Amygdala (tissue), 56 donors: ENCODE results near the gene KCTD3.

Experiments used
- DNase-seq, 56 donors: peaks; one replicate each; lab custom pipeline; 2025; lab: John Stamatoyannopoulos, UW

KCTD3 gene

DNA sequence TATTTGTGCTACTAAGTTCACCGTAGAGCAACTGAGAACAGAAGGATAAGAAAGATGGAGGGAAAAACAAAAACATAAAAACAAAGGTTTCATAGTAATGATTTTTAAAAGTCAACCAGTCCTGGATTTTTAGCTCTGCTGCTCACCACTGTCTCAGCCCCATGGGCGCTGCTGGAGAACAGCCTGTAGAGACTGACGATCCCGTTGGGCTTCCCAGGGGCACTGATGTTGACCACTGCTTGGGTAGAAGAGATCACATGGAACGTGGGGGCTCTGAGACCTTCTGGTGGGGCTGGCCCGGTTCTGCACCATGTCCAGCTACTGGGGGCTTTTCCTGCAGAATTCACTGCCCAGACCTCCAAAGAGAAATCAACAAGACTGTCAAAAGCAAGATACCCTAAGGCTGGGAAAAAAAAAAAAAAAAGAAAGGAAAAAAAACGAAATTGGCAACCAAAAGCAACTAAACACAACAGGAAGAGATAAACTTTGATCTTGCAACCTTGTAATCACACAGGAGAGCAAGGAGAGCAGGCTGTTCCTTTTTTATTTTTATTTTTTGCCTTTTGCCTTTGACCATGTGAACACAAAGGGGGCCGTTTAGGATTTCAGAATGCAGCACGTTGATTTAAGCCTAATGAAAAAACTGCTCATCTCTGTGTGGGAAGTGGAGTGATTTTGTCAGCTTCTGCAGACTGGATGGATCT lies 83.5 kb downstream of the KCTD3 start:
- no peak for DNase-seq

GRCh38 chr1:215651867-215652266 lies 84.8 kb downstream of the KCTD3 start:
- DNase-seq: no peak

DNA sequence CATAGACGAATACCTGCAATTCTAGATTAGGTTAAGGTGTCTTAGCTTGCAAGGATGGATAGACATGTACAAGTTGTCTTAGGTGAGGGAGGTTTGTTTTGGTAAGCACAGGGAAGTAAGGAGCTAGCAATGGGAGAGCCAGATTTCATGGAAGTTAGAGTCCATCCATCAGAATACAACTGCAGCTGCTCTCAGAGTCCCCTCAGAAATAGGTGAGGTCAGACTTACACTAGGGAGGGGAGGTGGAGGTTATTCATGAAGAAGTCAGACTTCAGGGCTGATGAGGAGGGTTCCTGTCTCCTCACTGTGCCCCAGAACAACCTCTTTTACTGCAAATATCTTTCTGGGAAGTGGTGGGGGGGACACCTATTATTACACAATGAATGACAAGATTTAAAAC lies 85.3 kb downstream of the KCTD3 start:
- DNase-seq: no peak

DNA sequence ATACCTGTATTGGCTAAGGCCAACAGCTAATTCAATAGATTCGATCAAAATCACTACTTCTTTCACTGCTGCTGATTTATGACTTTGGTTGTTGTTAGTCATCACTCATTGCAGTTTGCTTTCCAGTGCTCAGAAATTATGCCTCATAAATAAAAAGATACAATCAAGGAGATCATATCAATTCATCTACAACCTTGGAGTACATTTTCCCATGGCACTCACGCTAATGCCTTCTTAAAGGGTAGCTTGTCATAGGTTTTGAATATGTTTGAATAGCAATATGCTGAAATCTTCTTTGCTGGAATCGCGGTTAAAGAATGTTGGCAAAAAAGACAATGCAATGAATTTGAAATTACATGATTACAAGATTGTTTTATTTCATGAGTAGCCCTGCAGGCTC lies 89.9 kb downstream of the KCTD3 start:
- no peak for DNase-seq

DNA sequence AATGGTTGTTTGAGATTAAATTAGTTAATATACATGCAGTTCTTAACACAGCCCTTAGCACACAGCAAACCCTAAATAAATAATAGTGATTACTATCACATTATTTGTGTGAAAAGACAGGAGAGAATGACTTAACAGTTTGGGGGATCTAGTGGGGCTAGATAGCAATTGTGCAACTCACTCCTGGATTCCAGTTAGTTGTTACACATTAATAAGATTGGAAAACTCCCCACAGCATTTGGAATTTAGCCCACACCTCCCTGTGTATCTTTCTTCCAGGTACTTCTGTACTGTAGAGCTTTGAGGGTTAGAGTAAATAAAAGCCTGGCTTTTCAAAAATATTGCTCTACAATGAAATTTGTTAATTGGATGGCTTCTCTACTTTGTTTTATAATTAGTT lies 93.2 kb downstream of the KCTD3 start:
- DNase-seq: no peak

- DNase-seq: no peak
Measured at GRCh38 chr1:215661033-215661432, 93.9 kb downstream of the KCTD3 start.

DNA sequence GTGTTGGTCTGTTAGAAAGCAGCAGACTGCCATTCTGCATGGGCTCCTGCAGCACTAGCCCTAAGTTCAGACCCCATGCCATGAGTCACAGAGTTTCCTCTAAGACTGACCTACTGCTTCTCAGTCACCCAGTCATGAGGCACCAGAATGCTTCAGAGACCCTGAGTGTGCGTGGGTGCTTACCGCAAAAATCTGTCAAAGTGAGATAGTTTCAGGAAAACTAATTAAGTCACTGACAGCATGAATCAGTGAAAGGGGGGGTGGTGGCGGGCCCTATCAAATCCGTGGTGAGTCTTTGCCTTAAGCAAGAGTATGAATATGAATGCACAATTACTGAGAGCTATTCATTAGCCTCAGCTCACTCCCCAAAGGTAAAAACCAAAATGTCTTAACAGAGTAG lies 98.1 kb downstream of the KCTD3 start:
- DNase-seq: peak in 2 of 56 donors; percentile 2

DNA sequence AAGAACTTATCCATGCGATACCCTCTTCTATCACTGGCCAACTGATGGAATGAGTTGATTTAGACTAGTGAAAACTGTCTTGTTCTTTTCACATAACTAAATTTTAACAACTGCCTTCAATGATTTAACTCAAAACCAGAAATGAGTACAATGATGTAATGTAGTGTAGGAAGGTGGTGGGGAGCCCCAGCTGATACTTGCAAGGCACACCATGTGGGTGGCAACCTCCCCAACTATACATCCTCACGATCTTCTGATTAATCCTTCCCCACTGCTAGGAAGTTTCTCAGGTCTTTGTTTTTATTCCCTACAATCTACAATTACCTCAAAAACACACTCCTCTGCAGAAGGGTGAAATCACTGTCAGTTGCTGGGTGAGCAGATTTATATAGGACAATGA lies 100.7 kb downstream of the KCTD3 start:
- peak in 8 of 56 donors; percentile 0 to 34 (median 3) for DNase-seq

DNA sequence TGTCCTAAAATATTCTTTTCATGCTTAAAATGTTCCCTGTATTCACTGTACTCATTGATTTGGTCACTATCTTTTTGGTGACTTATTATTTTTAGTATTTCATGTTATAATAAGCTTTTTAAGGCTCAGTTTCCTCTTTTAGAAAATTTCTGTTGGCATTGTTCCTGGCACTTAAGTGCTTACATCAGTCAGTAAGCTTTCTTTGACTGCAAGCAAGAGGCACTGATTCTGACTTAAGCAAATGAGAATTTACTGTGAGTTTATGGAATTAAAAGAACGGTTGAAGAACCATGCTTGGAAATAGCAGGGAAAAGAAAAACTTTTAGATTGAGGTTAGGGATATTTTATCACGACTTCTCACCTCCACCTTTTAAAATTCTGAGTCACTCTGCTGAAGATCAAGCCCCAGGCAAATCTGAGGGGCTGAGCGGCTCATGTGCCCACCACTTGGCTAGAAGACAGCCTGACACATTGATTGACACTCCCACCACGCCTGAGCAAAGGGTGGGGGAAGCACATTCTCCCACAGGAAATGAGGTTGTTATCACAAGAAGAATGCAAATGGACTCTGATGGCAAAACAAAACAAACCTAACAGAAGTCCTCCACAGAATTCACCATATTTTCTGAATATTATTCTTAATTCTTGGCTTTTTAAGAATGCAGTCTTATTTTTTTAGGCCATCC lies 102.8 kb downstream of the KCTD3 start:
- no peak for DNase-seq
